ENCODE measurements around the gene SERPINB2. TPM values are rescaled to one million over a fixed set of nuclear protein-coding genes. Genes with fewer than 3 reads are reported as not detected.

SERPINB2 gene
- polyA plus RNA-seq, 1 donor (not counting 4 experiments of a cell fraction or from before 2014, with no cell fraction given): 733 TPM

DNA sequence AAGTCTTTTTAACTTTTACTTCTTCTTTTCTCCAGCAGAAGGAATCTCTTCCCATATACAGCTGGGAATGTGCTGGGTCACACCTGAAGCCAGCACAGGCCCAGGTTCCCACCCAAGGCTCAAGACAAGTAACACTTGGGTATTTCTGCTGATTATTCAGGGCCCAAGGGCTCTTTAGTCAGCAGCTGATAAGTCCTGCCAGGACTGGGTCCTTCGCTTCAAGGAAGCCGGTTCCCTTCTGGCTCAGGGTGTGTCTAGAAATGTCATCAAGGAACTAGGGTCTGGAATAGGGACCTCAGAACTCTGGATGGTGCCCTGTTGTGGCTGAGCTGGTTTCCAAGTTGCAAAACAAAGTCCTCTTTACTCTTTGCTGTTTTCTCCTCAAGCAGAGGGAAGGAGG is 27.0 kb upstream of the SERPINB2 start:
- H3K9ac ChIP-seq (ENCODE audit: control insufficient read depth, extremely low read depth, insufficient read depth, low read length): no peak overlapping the region
- no peaks in the 10 kb centered on the region for H3K9me3 ChIP-seq (ENCODE audit: control insufficient read depth, low read depth, low read length)
- H3K4me3 ChIP-seq (ENCODE audit: control insufficient read depth in 2 of 3, extremely low read depth in 1 of 3, insufficient read depth in 2 of 3, low read depth in 1 of 3, low read length in 3 of 3): no peak overlapping the region
- H3K27me3 ChIP-seq (ENCODE audit: control insufficient read depth, extremely low read depth, insufficient read depth, low read length): no peaks in the 10 kb centered on the region
- FAIRE-seq: peak; percentile 68
- H3K4me1 ChIP-seq (ENCODE audit: control insufficient read depth, extremely low read depth, insufficient read depth, low read length): peaks cover 20% of the 10 kb centered on the region
- no peaks in the 10 kb centered on the region for H3K79me2 ChIP-seq (ENCODE audit: control insufficient read depth, insufficient read depth, low read length)
- TF ChIP-seq, protein P1, sequence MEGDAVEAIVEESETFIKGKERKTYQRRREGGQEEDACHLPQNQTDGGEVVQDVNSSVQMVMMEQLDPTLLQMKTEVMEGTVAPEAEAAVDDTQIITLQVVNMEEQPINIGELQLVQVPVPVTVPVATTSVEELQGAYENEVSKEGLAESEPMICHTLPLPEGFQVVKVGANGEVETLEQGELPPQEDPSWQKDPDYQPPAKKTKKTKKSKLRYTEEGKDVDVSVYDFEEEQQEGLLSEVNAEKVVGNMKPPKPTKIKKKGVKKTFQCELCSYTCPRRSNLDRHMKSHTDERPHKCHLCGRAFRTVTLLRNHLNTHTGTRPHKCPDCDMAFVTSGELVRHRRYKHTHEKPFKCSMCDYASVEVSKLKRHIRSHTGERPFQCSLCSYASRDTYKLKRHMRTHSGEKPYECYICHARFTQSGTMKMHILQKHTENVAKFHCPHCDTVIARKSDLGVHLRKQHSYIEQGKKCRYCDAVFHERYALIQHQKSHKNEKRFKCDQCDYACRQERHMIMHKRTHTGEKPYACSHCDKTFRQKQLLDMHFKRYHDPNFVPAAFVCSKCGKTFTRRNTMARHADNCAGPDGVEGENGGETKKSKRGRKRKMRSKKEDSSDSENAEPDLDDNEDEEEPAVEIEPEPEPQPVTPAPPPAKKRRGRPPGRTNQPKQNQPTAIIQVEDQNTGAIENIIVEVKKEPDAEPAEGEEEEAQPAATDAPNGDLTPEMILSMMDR (optimal IDR thresholded peaks at IDR 0.05 in 1 of 3, IDR thresholded peaks at IDR 0.05 in 1 of 3, conservative IDR thresholded peaks at IDR 0.05 in 1 of 3; ENCODE audit: extremely low read depth in 1 of 3, insufficient read depth in 2 of 3, low read length in 3 of 3): no peak
- no peak overlapping the region for H3K4me2 ChIP-seq (ENCODE audit: control insufficient read depth, extremely low read depth, insufficient read depth, low read depth, low read length)
- dilution Hi-C loops (cut with MboI; ENCODE audit: extremely low pct_ligation_motif_present, low sequenced_read_pairs): no loop called here
- no peak for DNase-seq (ENCODE audit: low read depth, low spot score)
- peak overlapping the region; percentile 41 for H2AFZ ChIP-seq (ENCODE audit: control insufficient read depth, low read length)
- no peaks in the 10 kb centered on the region for H3K9me1 ChIP-seq (ENCODE audit: control insufficient read depth, extremely low read depth, insufficient read depth, low read length)
- H4K20me1 ChIP-seq (ENCODE audit: control insufficient read depth, extremely low read depth, insufficient read depth, low read length): no peaks in the 10 kb centered on the region
- peak overlapping the region; percentile 17 for H3K27ac ChIP-seq (ENCODE audit: control insufficient read depth, insufficient read depth, low read length)
- no peaks in the 10 kb centered on the region for H3K36me3 ChIP-seq (ENCODE audit: control insufficient read depth in 2 of 2, extremely low read depth in 1 of 2, insufficient read depth in 2 of 2, low read length in 2 of 2)

DNA sequence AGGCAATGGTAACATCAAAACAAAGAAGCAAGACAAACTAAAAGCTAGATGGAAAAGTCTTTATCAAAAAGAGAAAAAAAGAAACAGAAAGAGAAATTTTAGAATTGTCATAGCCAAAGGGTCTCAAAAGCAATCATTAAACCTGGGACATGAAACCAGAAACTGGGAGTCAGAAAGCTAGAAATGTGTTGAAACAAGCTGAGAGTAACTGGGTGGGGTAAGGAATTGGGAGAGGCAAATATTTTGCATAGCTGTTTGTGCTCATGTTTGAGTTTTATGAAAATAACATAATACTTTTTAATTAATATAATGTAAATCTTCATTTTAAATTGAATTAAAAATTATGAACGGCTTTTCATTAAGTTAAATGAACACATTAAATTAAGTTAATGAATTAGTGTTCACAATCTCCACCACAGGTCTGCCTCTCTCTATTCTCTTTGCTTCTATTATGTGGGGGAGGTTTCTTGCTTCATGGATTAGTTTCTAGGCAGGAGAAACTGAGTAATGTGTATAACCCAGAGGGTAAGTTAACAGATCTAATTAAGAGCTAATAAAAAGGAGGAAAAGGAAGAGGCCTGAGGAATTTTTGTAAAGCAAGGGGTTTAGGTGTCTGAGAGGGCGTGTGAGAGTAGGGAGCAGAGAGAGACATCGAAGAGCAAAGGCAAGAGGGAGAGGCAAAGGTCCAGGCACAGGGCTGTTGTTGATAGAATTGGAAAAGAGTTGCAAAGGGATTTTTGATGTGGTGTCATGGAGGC is 20.0 kb upstream of the SERPINB2 start:
- no peaks in the 10 kb centered on the region for H3K9me1 ChIP-seq (ENCODE audit: control insufficient read depth, extremely low read depth, insufficient read depth, low read length)
- no peaks in the 10 kb centered on the region for H3K9me3 ChIP-seq (ENCODE audit: control insufficient read depth, low read depth, low read length)
- peak overlapping the region; percentile 82 for H3K4me2 ChIP-seq (ENCODE audit: control insufficient read depth, extremely low read depth, insufficient read depth, low read depth, low read length)
- dilution Hi-C loops (cut with MboI; ENCODE audit: extremely low pct_ligation_motif_present, low sequenced_read_pairs): no loop called here
- H3K36me3 ChIP-seq (ENCODE audit: control insufficient read depth in 2 of 2, extremely low read depth in 1 of 2, insufficient read depth in 2 of 2, low read length in 2 of 2): no peaks in the 10 kb centered on the region
- H3K79me2 ChIP-seq (ENCODE audit: control insufficient read depth, insufficient read depth, low read length): no peaks in the 10 kb centered on the region
- peak; percentile 84 for FAIRE-seq
- peak overlapping the region; percentile 91 for H3K27ac ChIP-seq (ENCODE audit: control insufficient read depth, insufficient read depth, low read length)
- H3K27me3 ChIP-seq (ENCODE audit: control insufficient read depth, extremely low read depth, insufficient read depth, low read length): no peaks in the 10 kb centered on the region
- peak overlapping the region; percentile 63 for H2AFZ ChIP-seq (ENCODE audit: control insufficient read depth, low read length)
- H3K9ac ChIP-seq (ENCODE audit: control insufficient read depth, extremely low read depth, insufficient read depth, low read length): peak overlapping the region; percentile 77
- no peak for DNase-seq (ENCODE audit: low read depth, low spot score)
- no peak for TF ChIP-seq EZH2 (IDR thresholded peaks at IDR 0.05; ENCODE audit: low read length)
- TF ChIP-seq, protein P1 (optimal IDR thresholded peaks at IDR 0.05 in 1 of 3, IDR thresholded peaks at IDR 0.05 in 1 of 3, conservative IDR thresholded peaks at IDR 0.05 in 1 of 3; ENCODE audit: extremely low read depth in 1 of 3, insufficient read depth in 2 of 3, low read length in 3 of 3): no peak
- peaks cover 38% of the 10 kb centered on the region for H3K4me1 ChIP-seq (ENCODE audit: control insufficient read depth, extremely low read depth, insufficient read depth, low read length)
- H4K20me1 ChIP-seq (ENCODE audit: control insufficient read depth, extremely low read depth, insufficient read depth, low read length): no peaks in the 10 kb centered on the region
- H3K4me3 ChIP-seq (ENCODE audit: control insufficient read depth in 2 of 3, extremely low read depth in 1 of 3, insufficient read depth in 2 of 3, low read depth in 1 of 3, low read length in 3 of 3): peak overlapping the region in 2 of 3 experiments; percentile 18 to 48
